CD4-positive, alpha-beta T cell (primary cell): ENCODE measurements around the gene PISD. TPM values are rescaled to one million over a fixed set of nuclear protein-coding genes. Genes with fewer than 3 reads are reported as not detected.

Source experiments
- ATAC-seq: fragments of 200-7000 bp; cut with Tn5 transposase; one replicate; pipeline ENCODE4 v1.10.0; 2022; ENCODE audit warnings: mild to moderate bottlenecking; ENCODE audit not compliant: poor library complexity
- CTCF ChIA-PET: fragments of 350-600 bp; sonication (Branson Sonifier 250); formaldehyde crosslinking; loops from one replicate; lab custom pipeline; 2021; ENCODE audit warnings: antibody characterized with exemption, inconsistent platforms; lab: Charles Lee
- POLR2A ChIA-PET: fragments of 350-600 bp; sonication (Branson Sonifier 250); formaldehyde crosslinking; loops from one replicate; lab custom pipeline; 2021; ENCODE audit warnings: antibody characterized with exemption, inconsistent platforms; lab: Charles Lee
- DNase-seq, 14 experiments: peaks; one replicate each; pipeline ENCODE4 v3.0.0-alpha.2; 2013 to 2020; ENCODE audit warnings: mixed read lengths in 2 of 14
- H3K27ac ChIP-seq, 2 donors: one replicate each; pipeline versions ENCODE4 v1.5.1 to v1.7.0; 2013; ENCODE audit warnings: low read length in 2 of 2, low read depth in 1 of 2, mild to moderate bottlenecking in 1 of 2
- H3K27me3 ChIP-seq, 2 experiments: 1 replicate in 1 of 2; 2 replicates in 1 of 2; pipeline versions ENCODE4 v1.6.1 to v1.7.0; 2013; ENCODE audit warnings: low read length in 2 of 2, control low read depth in 1 of 2, mild to moderate bottlenecking in 1 of 2, moderate library complexity in 1 of 2; ENCODE audit not compliant: insufficient read depth in 2 of 2, control insufficient read depth in 1 of 2
- H3K36me3 ChIP-seq: one replicate; pipeline ENCODE4 v1.6.1; 2013; ENCODE audit warnings: low read length, control low read depth; ENCODE audit not compliant: insufficient read depth
- H3K4me1 ChIP-seq: one replicate; pipeline ENCODE4 v1.6.1; 2013; ENCODE audit warnings: low read length, control low read depth; ENCODE audit not compliant: insufficient read depth
- H3K4me3 ChIP-seq: one replicate; pipeline ENCODE4 v1.5.1; 2013; ENCODE audit warnings: mild to moderate bottlenecking, low read length, moderate library complexity
- H3K9me3 ChIP-seq, 2 experiments: 1 replicate in 1 of 2; 2 replicates in 1 of 2; pipeline versions ENCODE4 v1.6.1 to v1.7.0; 2013; ENCODE audit warnings: low read length in 2 of 2, mild to moderate bottlenecking in 2 of 2, control low read depth in 1 of 2, moderate library complexity in 1 of 2; ENCODE audit not compliant: control insufficient read depth in 1 of 2, insufficient read depth in 1 of 2
- H3K27ac Mint-ChIP-seq: one replicate; pipeline ENCODE4 v1.8.0; 2020; ENCODE audit warnings: mixed read lengths
- H3K27me3 Mint-ChIP-seq: one replicate; pipeline ENCODE4 v1.8.0; 2021; ENCODE audit warnings: mixed read lengths
- H3K36me3 Mint-ChIP-seq: one replicate; pipeline ENCODE4 v1.8.0; 2021; ENCODE audit warnings: low read depth, mixed read lengths
- H3K4me1 Mint-ChIP-seq: one replicate; pipeline ENCODE4 v1.8.0; 2021; ENCODE audit warnings: low read depth, mixed read lengths
- H3K4me3 Mint-ChIP-seq: one replicate; pipeline ENCODE4 v1.8.0; 2020; ENCODE audit warnings: mild to moderate bottlenecking, mixed read lengths
- H3K9me3 Mint-ChIP-seq: one replicate; pipeline ENCODE4 v1.8.0; 2020; ENCODE audit warnings: mixed read lengths
- CTCF ChIP-seq: fragments of 200-600 bp; IDR thresholded peaks from one replicate; pipeline ENCODE4 v1.8.0; 2022; ENCODE audit warnings: antibody characterized with exemption, mild to moderate bottlenecking
- intact Hi-C, 2 experiments: fragments of 100-400 bp; cut with DNase I in 1 of 2; cut with micrococcal nuclease in 1 of 2; formaldehyde crosslinking; loops; one replicate each; pipeline versions ENCODE4 v1.15.1 to v1.9.0; 2023 to 2025; cut with DNase I, micrococcal nuclease
- total RNA-seq, 174 experiments: library from RNA in 2 of 174; stranded (reverse) in 2 of 174; gene quantifications; one replicate each; pipeline ENCODE4 v1.2.3 and lab custom pipeline; 2021 to 2026

The PISD gene
- total RNA-seq, 2 experiments from 2014 or later, result 23.4 to 25.3 TPM

GRCh38 chr22:31620756-31621480 lies 41.1 kb downstream of the PISD start:
- no peaks in the 10 kb centered on the region for H3K27me3 ChIP-seq
- no peak overlapping the region for H3K27ac ChIP-seq
- ChIA-PET CTCF (interaction anchor here (0.7 kb wide), 1 partner anchor 216 kb away, joined by 3 read pairs; no protein-coding TSS in a partner anchor), POLR2A (interaction anchor here (2.7 kb wide), 1 partner anchor 9 kb away, joined by 12 read pairs; no protein-coding TSS in a partner anchor)
- Mint-ChIP-seq H3K9me3 (no peaks in the 10 kb centered on the region), H3K27ac (no peak overlapping the region), H3K4me3 (no peak overlapping the region), H3K4me1 (peaks cover 10% of the 10 kb centered on the region), H3K36me3 (peaks cover 50% of the 10 kb centered on the region), H3K27me3 (no peaks in the 10 kb centered on the region)
- no peak for TF ChIP-seq CTCF
- DNase-seq (peak in 1 of 14 experiments; percentile 22), ATAC-seq (no peak)
- H3K9me3 ChIP-seq, result no peaks in the 10 kb centered on the region
- H3K36me3 ChIP-seq, result peaks cover 67% of the 10 kb centered on the region
- H3K4me3 ChIP-seq, result no peak overlapping the region
- peaks cover 12% of the 10 kb centered on the region for H3K4me1 ChIP-seq
- intact Hi-C loops, result no loop called here

- ChIA-PET CTCF (interaction anchor here (0.6 to 0.7 kb wide), 2 partner anchors 75 to 215 kb away, joined by 3 read pairs; no protein-coding TSS in a partner anchor), POLR2A (interaction anchor here (2.7 kb wide), 1 partner anchor 10 kb away, joined by 12 read pairs; no protein-coding TSS in a partner anchor)
- Histone ChIP-seq H3K4me3 (no peak overlapping the region), H3K36me3 (peaks cover 67% of the 10 kb centered on the region), H3K27ac (no peak overlapping the region), H3K9me3 (no peaks in the 10 kb centered on the region), H3K27me3 (no peaks in the 10 kb centered on the region), H3K4me1 (peaks cover 15% of the 10 kb centered on the region)
- Mint-ChIP-seq H3K4me1 (peaks cover 11% of the 10 kb centered on the region), H3K9me3 (no peaks in the 10 kb centered on the region), H3K27ac (no peak overlapping the region), H3K27me3 (no peaks in the 10 kb centered on the region), H3K4me3 (no peak overlapping the region), H3K36me3 (peaks cover 58% of the 10 kb centered on the region)
- intact Hi-C loops, result no loop called here
- ATAC-seq (no peak), DNase-seq (no peak)
- no peak for TF ChIP-seq CTCF
Measured at GRCh38 chr22:31619611-31620300, 42.3 kb downstream of the PISD start.

GRCh38 chr22:31618471-31619176 lies 43.4 kb downstream of the PISD start:
- peaks cover 7% of the 10 kb centered on the region for H3K4me1 Mint-ChIP-seq
- H3K27me3 Mint-ChIP-seq, result no peaks in the 10 kb centered on the region
- no peaks in the 10 kb centered on the region for H3K9me3 Mint-ChIP-seq
- ATAC-seq (no peak), DNase-seq (no peak)
- H3K27ac Mint-ChIP-seq, result peak overlapping the region; percentile 12
- Histone ChIP-seq H3K36me3 (peaks cover 69% of the 10 kb centered on the region), H3K4me1 (peaks cover 19% of the 10 kb centered on the region), H3K27ac (no peak overlapping the region), H3K4me3 (no peak overlapping the region), H3K27me3 (no peaks in the 10 kb centered on the region), H3K9me3 (no peaks in the 10 kb centered on the region)
- intact Hi-C loops, result no loop called here
- ChIA-PET POLR2A (interaction anchor here (2.0 kb wide), 1 partner anchor 12 kb away, joined by 7 read pairs; no protein-coding TSS in a partner anchor), CTCF (no interaction called here)
- no peak for TF ChIP-seq CTCF
- no peak overlapping the region for H3K4me3 Mint-ChIP-seq
- H3K36me3 Mint-ChIP-seq, result peaks cover 69% of the 10 kb centered on the region
